MM.1S (cell line): Measurements from ENCODE around the gene KCNIP4.

Source experiments
- DNase-seq: peaks from one replicate; pipeline ENCODE4 v3.0.0-alpha.2; 2015
- H2AFZ ChIP-seq: fragments of 300-600 bp; sonication (generic); 2 replicates; pipeline ENCODE4 v1.6.0; 2016; ENCODE audit warnings: antibody characterized with exemption, low read length
- H3F3A ChIP-seq: fragments of 300-600 bp; sonication (generic); 2 replicates; pipeline ENCODE4 v1.6.1; 2016; ENCODE audit warnings: mild to moderate bottlenecking, antibody characterized with exemption, low read length, moderate library complexity, mixed read lengths; ENCODE audit not compliant: insufficient read depth
- H3K27ac ChIP-seq: fragments of 300-600 bp; sonication (generic); 2 replicates; pipeline ENCODE4 v1.5.1; 2016; ENCODE audit warnings: mild to moderate bottlenecking, low read length
- H3K27me3 ChIP-seq: fragments of 300-600 bp; sonication (generic); replicated peaks from 2 replicates; pipeline ENCODE4 v1.6.0; 2016; ENCODE audit warnings: low read length; ENCODE audit not compliant: insufficient read depth
- H3K36me3 ChIP-seq: fragments of 300-600 bp; sonication (generic); replicated peaks from 2 replicates; pipeline ENCODE4 v1.6.1; 2016; ENCODE audit warnings: mild to moderate bottlenecking, low read length, mixed read lengths; ENCODE audit not compliant: insufficient read depth
- H3K4me1 ChIP-seq: fragments of 300-600 bp; sonication (generic); 2 replicates; pipeline ENCODE4 v1.6.1; 2016; ENCODE audit warnings: low read length, mixed read lengths
- H3K4me2 ChIP-seq: fragments of 300-600 bp; sonication (generic); 2 replicates; pipeline ENCODE4 v1.6.0; 2016; ENCODE audit warnings: low read depth, low read length
- H3K4me3 ChIP-seq: fragments of 300-600 bp; sonication (generic); 2 replicates; pipeline ENCODE4 v1.5.1; 2016; ENCODE audit warnings: low read length, mixed read lengths
- H3K79me2 ChIP-seq: fragments of 300-600 bp; sonication (generic); 2 replicates; pipeline ENCODE4 v1.6.1; 2016; ENCODE audit warnings: mixed run types, low read length, mixed read lengths
- H3K9ac ChIP-seq: fragments of 300-600 bp; sonication (generic); 2 replicates; pipeline ENCODE4 v1.6.1; 2016; ENCODE audit warnings: low read length, mixed read lengths
- H3K9me2 ChIP-seq: fragments of 300-600 bp; sonication (generic); replicated peaks from 2 replicates; pipeline ENCODE4 v1.6.1; 2016; ENCODE audit warnings: mild to moderate bottlenecking, low read length, mixed read lengths; ENCODE audit not compliant: insufficient read depth
- H3K9me3 ChIP-seq: fragments of 300-600 bp; sonication (generic); replicated peaks from 2 replicates; pipeline ENCODE4 v1.6.1; 2016; ENCODE audit warnings: mild to moderate bottlenecking, low read length, mixed read lengths; ENCODE audit not compliant: insufficient read depth
- H4K20me1 ChIP-seq: fragments of 300-600 bp; sonication (generic); 2 replicates; pipeline ENCODE4 v1.6.1; 2016; ENCODE audit warnings: mild to moderate bottlenecking, low read length, moderate library complexity, mixed read lengths; ENCODE audit not compliant: insufficient read depth
- CTCF ChIP-seq: fragments of 300-600 bp; sonication (generic); IDR thresholded peaks from 2 replicates; pipeline ENCODE4 v1.5.1; 2016; ENCODE audit warnings: antibody characterized with exemption, low read length, mixed read lengths
- EZH2 ChIP-seq: fragments of 300-600 bp; sonication (generic); optimal IDR thresholded peaks from 2 replicates; pipeline ENCODE3; 2017; ENCODE audit warnings: low read depth, mild to moderate bottlenecking, antibody characterized with exemption, low read length, mixed read lengths
- EZH2phosphoT487 ChIP-seq: fragments of 300-600 bp; sonication (generic); IDR thresholded peaks from 2 replicates; pipeline ENCODE4 v1.6.1; 2018; ENCODE audit warnings: antibody characterized with exemption, low read length

The KCNIP4 gene

GRCh38 chr4:20679951-20680350 lies 1268.6 kb downstream of the KCNIP4 start:
- Histone ChIP-seq H3K9ac (no peak overlapping the region), H3K9me3 (no peaks in the 10 kb centered on the region), H4K20me1 (no peaks in the 10 kb centered on the region), H3K4me1 (no peaks in the 10 kb centered on the region), H3K4me3 (no peak overlapping the region), H2AFZ (no peak overlapping the region), H3F3A (no peaks in the 10 kb centered on the region), H3K27me3 (no peaks in the 10 kb centered on the region), H3K4me2 (no peak overlapping the region), H3K79me2 (no peaks in the 10 kb centered on the region), H3K27ac (no peak overlapping the region), H3K36me3 (no peaks in the 10 kb centered on the region), H3K9me2 (no peaks in the 10 kb centered on the region)
- DNase-seq: no peak
- TF ChIP-seq CTCF (no peak), EZH2 (no peak), EZH2phosphoT487 (no peak)
